GM10266 (cell line): ENCODE results near the gene RHAG.

Experiments
- DNase-seq: peaks from one replicate; pipeline ENCODE4 v3.0.0; 2012; ENCODE audit errors: extremely low spot score
- CTCF ChIP-seq: IDR thresholded peaks from 2 replicates; pipeline ENCODE4 v1.5.1; 2012; ENCODE audit warnings: mild to moderate bottlenecking, low read depth; ENCODE audit not compliant: control insufficient read depth, insufficient read depth; ENCODE audit errors: missing control alignments

RHAG gene

GRCh38 chr6:49636713-49637349 is at the start of gene RHAG:
Gene RHAG, minus strand, starts transcription at chr6:49636839. Its CDS starts 27 bp downstream, at chr6:49636812.
- TF ChIP-seq CTCF, result no peak
- no peak for DNase-seq

- DNase-seq, result no peak
- TF ChIP-seq CTCF, result no peak
These were observed 40.1 kb upstream of the RHAG start for GRCh38 chr6:49676671-49677281.

DNA sequence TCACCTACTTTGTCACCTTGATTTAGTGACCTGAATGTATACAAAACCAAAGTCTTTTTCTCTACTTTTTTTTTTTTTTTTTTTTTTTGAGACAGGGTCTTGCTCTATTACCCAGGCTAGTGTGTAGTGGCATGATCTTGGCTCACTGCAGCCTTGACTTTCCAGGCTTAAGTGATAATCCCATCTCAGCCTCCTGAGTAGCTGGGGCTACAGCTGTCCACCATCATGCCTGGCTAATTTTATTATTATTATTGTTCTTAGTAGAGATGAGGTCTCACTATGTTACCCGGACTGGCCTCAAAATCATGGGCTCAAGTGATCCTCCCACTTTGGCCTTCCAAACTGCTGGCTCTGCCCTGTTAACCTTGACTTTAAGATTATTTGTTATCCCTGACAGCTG is 39.2 kb upstream of the RHAG start:
- no peak for DNase-seq
- no peak for TF ChIP-seq CTCF

DNA sequence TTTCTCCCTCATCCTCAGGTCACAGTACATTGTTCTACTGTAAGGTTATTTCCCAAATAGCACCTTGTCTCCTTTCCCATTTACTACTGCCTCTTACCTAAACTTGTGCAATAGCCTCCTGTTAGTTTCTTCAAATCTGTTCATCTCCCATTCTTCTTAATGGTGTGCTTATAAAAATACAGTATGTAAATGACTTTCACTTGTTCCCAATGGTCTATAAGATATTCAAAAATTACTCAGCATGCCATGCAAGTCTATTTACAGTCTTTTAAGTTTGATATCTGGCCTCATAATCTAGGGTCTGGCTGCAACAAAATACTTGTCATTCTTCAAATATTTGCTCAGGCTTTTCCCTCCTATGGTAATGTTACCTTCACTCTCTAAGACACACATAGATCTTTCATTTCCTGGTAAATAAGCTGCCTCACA is 31.5 kb upstream of the RHAG start:
- DNase-seq, result no peak
- TF ChIP-seq CTCF, result no peak

GRCh38 chr6:49666930-49667757 is 30.5 kb upstream of the RHAG start:
- TF ChIP-seq CTCF, result no peak

GRCh38 chr6:49666480-49666879 is 29.8 kb upstream of the RHAG start:
- no peak for TF ChIP-seq CTCF

More at GRCh38 chr6:49666930-49667757, 30.5 kb upstream of the RHAG start:
- DNase-seq, result no peak

More at GRCh38 chr6:49666480-49666879, 29.8 kb upstream of the RHAG start:
- no peak for DNase-seq
